Measurements from ENCODE around the gene CRYGB.
"Not testable (repeated sequence)": the region's sequence is repeated elsewhere in the genome, so short reads cannot be mapped to it uniquely, and the experiment has no call there.

CRYGB gene

GRCh38 chr2:208129744-208130711, 15.9 kb downstream of the CRYGB start, which contains the start of gene CRYGC:
CRYGC (minus strand) TSS chr2:208129828; CDS start chr2:208129792, 36 bp downstream.
- no peak for TF ChIP-seq CTCF (IDR thresholded peaks at IDR 0.05; ENCODE audit: poor library complexity, severe bottlenecking)
- DNase-seq (ENCODE audit: low spot score) (no peak), ATAC-seq (ENCODE audit: low read depth) (peak; percentile 97)
- Histone ChIP-seq H3K27ac (ENCODE audit: poor library complexity, severe bottlenecking) (peak within 1 kb of the TSS; percentile 50), H3K9me3 (ENCODE audit: severe bottlenecking) (no peaks in the 10 kb centered on the region), H3K27me3 (ENCODE audit: insufficient read depth, poor library complexity, severe bottlenecking) (no peaks in the 10 kb centered on the region), H3K36me3 (ENCODE audit: low read depth) (no peaks in the 10 kb centered on the region), H3K4me1 (ENCODE audit: insufficient read depth, poor library complexity, severe bottlenecking) (peaks cover 7% of the 10 kb centered on the region), H3K4me3 (ENCODE audit: severe bottlenecking) (no peak within 1 kb of the TSS)

- no peak for ATAC-seq (ENCODE audit: low read depth)
These were observed 17.8 kb downstream of the CRYGB start for GRCh38 chr2:208128136-208128535.

GRCh38 chr2:208127090-208127489, 18.9 kb downstream of the CRYGB start:
- Histone ChIP-seq H3K36me3 (ENCODE audit: low read depth) (no peaks in the 10 kb centered on the region), H3K27ac (ENCODE audit: poor library complexity, severe bottlenecking) (no peak overlapping the region), H3K4me1 (ENCODE audit: insufficient read depth, poor library complexity, severe bottlenecking) (peaks cover 7% of the 10 kb centered on the region), H3K4me3 (ENCODE audit: severe bottlenecking) (no peak overlapping the region), H3K27me3 (ENCODE audit: insufficient read depth, poor library complexity, severe bottlenecking) (no peaks in the 10 kb centered on the region), H3K9me3 (ENCODE audit: severe bottlenecking) (no peaks in the 10 kb centered on the region)
- ATAC-seq (ENCODE audit: low read depth) (no peak), DNase-seq (ENCODE audit: low spot score) (no peak)
- TF ChIP-seq CTCF (IDR thresholded peaks at IDR 0.05; ENCODE audit: poor library complexity, severe bottlenecking) = no peak

More at GRCh38 chr2:208128136-208128535, 17.8 kb downstream of the CRYGB start:
- H3K4me3 ChIP-seq (ENCODE audit: severe bottlenecking) = no peak overlapping the region
- no peak overlapping the region for H3K27ac ChIP-seq (ENCODE audit: poor library complexity, severe bottlenecking)
- no peaks in the 10 kb centered on the region for H3K36me3 ChIP-seq (ENCODE audit: low read depth)
- H3K9me3 ChIP-seq (ENCODE audit: severe bottlenecking) = no peaks in the 10 kb centered on the region
- no peak for TF ChIP-seq CTCF (IDR thresholded peaks at IDR 0.05; ENCODE audit: poor library complexity, severe bottlenecking)
- no peaks in the 10 kb centered on the region for H3K27me3 ChIP-seq (ENCODE audit: insufficient read depth, poor library complexity, severe bottlenecking)
- DNase-seq (ENCODE audit: low spot score) = no peak
- peaks cover 7% of the 10 kb centered on the region for H3K4me1 ChIP-seq (ENCODE audit: insufficient read depth, poor library complexity, severe bottlenecking)

- H3K27me3 ChIP-seq (ENCODE audit: insufficient read depth, poor library complexity, severe bottlenecking) = no peaks in the 10 kb centered on the region
- H3K9me3 ChIP-seq (ENCODE audit: severe bottlenecking) = no peaks in the 10 kb centered on the region
- no peaks in the 10 kb centered on the region for H3K36me3 ChIP-seq (ENCODE audit: low read depth)
- H3K4me1 ChIP-seq (ENCODE audit: insufficient read depth, poor library complexity, severe bottlenecking) = peaks cover 5% of the 10 kb centered on the region
- no peak for DNase-seq (ENCODE audit: low spot score)
- no peak for TF ChIP-seq CTCF (IDR thresholded peaks at IDR 0.05; ENCODE audit: poor library complexity, severe bottlenecking)
- ATAC-seq (ENCODE audit: low read depth) = no peak
- H3K4me3 ChIP-seq (ENCODE audit: severe bottlenecking) = no peak overlapping the region
- no peak overlapping the region for H3K27ac ChIP-seq (ENCODE audit: poor library complexity, severe bottlenecking)
These were observed 20.7 kb downstream of the CRYGB start for GRCh38 chr2:208125251-208125650.

- not testable (repeated sequence) for ATAC-seq (ENCODE audit: low read depth); H3K9me3 ChIP-seq (ENCODE audit: severe bottlenecking); H3K4me3 ChIP-seq (ENCODE audit: severe bottlenecking); DNase-seq (ENCODE audit: low spot score); H3K27me3 ChIP-seq (ENCODE audit: insufficient read depth, poor library complexity, severe bottlenecking); H3K27ac ChIP-seq (ENCODE audit: poor library complexity, severe bottlenecking); H3K36me3 ChIP-seq (ENCODE audit: low read depth); H3K4me1 ChIP-seq (ENCODE audit: insufficient read depth, poor library complexity, severe bottlenecking)
These were observed 21.8 kb downstream of the CRYGB start, which contains the start of gene CRYGD for GRCh38 chr2:208124013-208124715. CRYGD (minus strand) TSS chr2:208124524; CDS start chr2:208124473, 51 bp downstream.

All from RWPE2 (cell line).